Umbilical cord (tissue), 2 donors: ENCODE data around the gene FOXS1. TPM values are rescaled to one million over a fixed set of nuclear protein-coding genes. Genes with fewer than 3 reads are reported as not detected.
"Not testable (repeated sequence)": the region's sequence is repeated elsewhere in the genome, so short reads cannot be mapped to it uniquely, and the experiment has no call there.

Experiments
- DNase-seq: peaks from one replicate; pipeline ENCODE4 v3.0.0-alpha.2; 2015; ENCODE audit warnings: low spot score
- total RNA-seq: library from RNA; depleted of rRNA; stranded (reverse); fragments of >200 nt; gene quantifications from one replicate; pipeline ENCODE4 v1.2.3, GENCODE V29; 2014; ENCODE audit warnings: low replicate concordance; ENCODE audit not compliant: insufficient read depth

Gene FOXS1
- total RNA-seq, 1 donor from 2014 or later: 0.72 TPM

DNA sequence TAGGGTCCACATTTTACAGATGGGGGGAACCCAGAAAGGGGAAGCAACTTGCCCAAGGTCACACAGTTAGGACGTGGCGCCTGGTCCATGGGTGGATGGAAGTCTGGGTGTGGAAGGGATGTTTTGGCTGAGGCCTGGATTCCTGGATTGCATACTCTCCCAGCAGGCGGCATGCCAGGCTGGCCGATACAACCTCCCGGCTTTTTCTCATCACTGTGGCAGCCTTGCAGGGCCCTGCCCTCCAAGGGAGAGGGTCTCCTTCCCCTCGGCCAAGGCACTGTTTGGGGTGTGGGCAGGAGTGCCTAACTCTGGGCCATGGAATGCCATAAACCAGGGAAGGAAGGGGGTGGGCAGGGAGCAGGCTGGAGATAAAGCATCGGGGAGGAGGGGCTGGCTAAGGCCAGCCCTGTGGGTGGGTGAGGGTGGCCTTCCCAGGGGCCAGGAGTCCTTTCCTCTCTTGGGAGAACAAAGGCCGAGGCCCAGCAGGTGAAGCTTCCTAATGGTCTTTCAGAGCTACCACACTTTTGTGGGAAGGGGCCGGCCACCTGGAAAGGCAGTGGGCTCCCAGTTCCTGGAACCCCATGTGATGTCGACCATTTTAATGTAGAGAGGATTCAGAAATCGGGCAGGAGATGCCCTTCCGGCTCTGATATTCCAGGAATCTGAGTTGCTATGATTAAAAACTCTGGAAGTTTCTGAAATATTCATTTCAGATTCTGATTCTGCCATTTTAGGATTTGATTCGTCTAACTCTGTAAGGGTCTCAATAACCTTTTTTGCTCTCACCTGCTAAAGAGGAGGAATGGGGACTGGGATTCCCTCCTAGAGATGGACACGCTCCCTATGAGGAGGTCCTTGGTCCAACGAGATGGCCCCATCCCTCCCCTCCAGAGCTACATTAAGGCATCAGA, 4.2 kb downstream of the FOXS1 start:
- DNase-seq: no peak

DNA sequence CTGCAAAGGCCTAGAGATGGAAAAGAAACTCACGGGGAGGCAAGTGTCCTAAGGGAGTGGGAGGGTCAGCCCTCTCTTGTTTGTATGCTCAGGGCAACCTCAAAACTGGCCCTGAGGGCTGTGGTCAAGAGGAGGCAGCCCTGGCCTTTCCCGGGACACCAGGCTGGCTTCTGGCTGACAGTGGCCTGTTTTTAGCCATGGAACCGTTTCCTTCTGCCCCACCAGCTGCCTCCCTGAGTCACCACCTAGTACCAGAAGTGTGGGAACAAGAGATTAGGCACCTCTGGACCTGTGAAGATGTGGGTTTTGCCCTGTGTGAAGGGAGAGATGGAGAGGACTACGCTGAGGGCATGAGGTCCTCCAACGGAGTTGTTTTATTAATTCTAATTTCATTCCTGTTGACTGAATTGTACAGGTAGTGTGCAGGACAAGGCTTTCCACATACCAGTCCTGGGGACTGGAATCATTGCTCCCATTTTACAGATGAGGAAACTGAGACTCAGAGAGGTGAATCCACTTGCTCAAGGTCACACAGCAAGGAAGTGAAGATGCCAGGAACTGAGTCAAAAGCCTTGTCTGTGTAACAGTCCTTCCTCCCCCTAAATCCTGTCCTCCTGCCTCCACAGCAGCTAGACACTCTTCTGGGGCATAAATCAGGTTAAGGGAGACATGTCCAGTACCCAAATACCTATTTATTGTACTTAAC, 5.5 kb downstream of the FOXS1 start:
- DNase-seq: no peak

DNA sequence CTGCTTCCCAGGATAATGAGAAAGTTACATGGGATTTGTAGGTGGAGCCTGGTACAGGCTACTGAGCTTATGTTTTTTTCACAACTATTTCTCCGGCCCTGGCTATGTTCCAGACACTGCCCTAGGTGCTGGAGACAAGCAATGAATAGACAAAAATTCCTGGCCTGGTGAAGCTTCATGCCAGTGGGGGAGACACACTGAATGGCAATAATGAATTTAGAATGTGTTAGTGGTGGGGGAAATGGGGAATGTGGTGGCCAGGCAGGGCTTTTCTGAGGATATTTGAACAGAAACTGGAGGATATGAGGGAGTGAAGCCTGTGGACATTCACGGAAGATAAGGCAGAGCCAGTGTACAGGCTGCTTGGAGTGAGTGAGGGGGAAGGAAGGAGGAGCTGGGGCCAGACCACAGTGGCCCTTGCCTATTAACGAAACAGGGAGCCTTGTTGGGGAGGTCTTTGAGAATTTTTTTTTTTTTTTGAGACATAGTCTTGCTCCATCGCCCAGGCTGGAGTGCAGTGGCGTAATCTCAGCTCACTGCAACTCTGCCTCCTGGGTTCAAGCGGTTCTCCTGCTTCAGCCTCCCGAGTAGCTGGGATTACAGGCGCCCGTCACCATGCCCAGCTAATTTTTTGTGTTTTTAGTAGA, 6.6 kb downstream of the FOXS1 start:
- no peak for DNase-seq

DNA sequence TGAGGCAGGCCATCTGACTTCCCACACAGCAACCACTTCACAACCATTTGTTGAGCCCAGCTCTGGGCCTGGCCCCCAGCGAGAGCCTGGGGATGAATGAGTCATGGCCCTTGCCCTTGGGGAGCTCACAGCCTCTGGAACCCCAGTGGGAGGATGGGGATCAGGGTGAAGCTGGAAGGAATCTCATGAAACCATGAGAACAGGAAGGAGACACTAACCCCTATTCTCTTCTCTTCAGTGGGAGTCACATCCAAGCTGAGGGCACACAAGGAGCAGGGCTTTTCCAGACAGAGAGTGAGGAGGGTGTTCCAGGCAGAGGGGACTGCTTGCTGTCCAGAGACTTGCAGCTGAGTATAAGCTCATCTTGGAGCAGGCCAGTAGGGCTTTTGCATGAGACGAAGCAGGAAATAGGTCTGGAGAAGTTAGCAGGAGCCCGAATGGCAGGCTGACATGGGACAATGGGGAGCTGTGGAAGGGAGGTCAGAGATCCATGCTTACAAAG, 7.5 kb downstream of the FOXS1 start:
- DNase-seq: peak; percentile 58

DNA sequence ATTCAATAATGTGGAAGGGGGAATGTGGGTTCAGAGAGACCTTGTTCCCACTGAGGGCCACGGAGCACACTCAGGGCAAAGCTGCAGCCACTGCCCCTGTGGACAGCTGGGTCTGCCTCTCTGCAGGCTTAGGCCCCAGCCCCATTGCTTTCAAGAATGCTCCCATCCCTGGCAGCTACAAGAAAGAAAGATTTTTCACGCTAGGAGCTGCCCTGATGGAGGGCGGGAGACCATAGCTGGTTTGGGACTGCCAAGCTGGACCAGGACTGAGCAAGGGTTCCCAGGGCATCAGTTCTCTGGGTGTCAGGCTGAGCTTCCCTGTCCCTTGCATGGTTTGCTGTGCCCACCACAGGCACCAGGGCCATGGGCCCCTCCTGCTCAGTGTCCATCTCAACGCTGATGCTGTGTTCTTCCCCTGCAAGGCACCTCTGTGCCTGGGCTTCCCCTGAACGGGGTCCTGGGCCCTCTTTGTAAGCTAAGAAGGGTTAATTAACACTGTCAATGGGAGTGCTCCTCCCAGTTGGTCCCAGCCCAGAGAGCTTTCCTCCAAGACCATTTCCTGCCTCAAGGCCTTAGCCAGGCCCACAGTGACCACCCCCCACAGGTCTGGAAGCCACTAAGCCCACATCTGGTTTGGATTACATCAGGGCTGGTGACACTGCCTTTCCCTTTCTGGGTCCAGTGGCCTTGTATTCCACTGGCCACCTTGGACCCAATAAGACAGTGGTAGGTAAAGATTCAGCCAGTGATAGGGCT, 8.4 kb downstream of the FOXS1 start:
- no peak for DNase-seq

DNA sequence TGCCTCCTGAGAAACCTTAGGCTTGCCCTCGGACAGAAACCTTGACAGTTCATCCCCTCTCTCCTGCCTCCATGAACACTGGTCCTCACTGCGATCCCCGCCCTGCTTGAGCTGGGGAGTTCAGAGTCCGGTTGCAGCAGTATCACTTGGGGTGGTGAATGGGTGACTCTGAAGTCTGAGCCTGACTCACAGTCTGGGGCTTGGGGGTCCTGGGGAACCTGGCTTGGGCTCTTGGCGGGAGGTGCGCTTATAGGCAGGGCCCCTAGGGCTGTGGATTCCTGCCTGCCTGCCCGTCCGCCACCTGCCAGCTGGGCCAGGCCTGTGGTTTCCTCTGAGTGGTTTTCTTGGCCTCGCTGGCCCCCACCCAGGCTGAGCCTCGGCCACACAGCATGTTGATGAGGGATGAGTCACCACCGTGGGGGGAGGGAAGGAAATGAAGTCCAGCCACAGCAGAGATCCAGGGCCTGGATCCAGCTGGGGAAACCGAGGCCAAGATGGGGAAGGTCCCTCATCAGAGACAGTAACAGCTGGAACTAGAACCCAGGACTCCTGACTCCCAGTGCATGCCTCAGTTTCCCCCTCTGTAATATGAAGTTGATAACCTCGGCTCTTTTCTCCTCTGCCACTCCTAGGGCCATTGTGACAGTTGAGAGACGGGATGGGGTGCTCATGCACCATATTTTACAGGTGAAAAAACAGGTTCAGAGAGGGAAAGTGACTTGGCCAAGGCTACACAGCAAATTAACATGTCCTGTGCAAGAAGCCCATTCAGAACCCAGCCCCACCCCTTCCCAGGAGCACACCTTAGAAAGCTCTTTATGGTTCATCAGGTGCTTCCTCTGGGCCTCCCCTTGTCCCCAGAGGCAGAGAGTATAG, 9.2 kb downstream of the FOXS1 start:
- DNase-seq: peak; percentile 78

DNA sequence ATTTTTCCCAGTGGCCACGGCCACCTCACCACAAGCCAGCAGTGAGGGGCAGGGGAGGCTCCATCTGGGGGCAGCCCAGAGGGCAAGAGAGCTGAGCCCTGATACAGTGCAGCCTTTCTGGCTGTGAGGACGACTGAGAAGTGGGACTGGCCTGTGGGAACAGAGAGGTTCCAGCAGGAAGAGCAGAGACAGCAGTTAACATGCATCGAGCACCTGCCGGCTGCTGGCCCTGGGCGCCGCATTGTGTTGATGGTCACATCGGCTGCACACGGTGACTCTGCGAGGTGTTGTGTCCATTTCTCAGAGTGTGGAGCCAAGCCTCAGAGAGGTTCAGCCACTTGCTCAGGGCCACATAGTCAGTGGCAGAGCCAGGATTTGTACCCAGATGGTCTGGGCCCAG, 9.8 kb downstream of the FOXS1 start:
- no peak for DNase-seq

DNA sequence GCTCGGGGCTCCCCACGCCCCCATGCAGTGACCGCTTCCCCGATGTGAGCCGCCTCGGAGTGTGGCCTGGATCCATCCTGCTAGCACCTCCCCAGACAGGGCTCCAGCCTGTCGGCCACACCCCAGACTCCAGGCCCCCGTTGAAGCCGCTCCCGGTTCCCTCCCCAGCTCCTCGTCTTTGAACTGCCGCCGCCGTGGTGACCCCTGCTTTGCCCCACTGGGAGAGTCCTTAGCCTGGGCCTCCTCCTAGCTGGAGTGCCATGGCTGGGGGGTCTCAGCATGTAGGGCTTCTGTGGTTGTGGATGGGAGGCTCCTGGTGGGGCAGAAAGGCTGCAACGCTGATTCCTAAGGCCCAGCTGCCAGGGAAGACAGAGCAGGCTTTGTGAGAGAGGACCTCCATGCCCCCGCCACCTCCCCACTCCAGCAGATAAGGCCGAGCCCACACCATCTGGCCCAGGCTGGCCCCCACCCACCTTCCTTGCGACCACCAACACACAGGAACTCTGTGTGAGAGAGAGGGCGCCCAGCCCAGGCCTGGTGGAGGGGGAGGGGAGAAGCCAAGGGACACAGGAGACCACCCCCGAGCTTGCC, 11.4 kb downstream of the FOXS1 start:
- DNase-seq: peak; percentile 63

DNA sequence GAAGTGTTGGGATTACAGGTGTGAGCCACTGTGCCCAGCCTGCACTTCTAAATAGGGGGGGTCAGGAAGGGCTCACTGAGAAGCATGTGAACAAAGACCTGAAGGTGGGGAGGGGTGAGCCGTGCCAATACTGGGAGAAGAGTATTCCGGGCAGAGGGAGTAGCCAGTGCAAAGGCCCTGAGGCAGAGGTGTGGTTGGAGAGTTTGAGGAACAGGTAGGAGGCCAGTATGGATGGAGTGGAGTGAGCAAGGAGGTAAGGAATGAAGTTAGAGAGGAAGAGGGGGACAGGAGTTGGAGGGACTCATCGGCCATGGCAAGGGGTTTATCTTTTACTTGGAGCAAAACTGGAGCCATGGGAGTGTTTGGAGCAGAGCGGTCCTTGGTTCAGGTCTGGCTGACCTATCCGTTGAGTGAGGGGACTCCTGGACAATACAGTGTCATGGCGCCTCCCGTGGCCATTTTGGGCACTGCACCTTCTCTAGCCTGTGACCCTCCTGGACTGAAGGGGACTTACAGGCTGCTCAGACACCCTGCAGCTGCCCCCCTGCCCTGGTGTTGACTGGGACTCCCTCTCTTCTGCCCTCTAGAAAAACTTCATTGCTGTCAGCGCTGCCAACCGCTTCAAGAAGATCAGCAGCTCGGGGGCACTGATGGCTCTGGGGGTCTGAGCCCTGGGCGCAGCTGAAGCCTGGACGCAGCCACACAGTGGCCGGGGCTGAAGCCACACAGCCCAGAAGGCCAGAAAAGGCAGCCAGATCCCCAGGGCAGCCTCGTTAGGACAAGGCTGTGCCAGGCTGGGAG, 12.1 kb downstream of the FOXS1 start:
- peak; percentile 59 for DNase-seq

DNA sequence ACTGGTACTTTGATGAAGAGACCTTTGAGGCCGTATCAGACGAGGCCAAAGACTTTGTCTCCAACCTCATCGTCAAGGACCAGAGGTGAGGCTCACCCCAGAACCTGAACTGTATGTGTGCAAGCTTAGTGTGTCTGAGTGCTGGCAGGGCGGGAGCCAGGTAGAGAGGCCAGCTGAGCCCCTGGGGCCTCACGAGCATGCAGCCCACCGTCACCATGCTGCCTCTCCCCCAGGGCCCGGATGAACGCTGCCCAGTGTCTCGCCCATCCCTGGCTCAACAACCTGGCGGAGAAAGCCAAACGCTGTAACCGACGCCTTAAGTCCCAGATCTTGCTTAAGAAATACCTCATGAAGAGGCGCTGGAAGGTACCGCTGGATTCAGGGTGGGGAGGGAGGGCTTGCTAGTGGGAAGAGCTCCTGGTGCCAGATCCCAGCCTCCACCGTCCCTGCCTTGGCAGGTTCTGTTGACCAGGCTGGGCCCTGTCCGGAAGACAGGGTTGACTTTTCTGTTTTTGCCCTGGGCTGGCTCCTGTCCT, 13.6 kb downstream of the FOXS1 start:
- no peak for DNase-seq

DNA sequence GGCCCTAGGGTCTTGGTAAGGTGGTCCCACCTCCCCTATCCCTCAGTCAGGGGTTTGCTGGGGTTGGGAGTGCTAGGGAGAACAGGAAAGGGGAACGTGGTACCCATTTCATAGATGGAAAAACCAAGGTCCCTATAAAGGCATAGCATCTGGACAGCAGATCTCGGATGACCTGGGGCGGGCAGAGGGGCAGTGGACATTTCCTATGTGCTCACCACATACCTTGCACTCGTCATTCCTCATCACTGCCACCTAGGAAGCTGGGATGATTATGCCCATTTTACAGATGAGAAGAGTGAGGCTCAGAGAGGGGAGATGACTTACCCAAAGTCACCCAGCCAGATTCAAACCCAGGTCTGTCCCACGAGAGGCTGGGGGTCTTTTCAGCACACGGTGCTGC, 14.2 kb downstream of the FOXS1 start:
- no peak for DNase-seq

DNA sequence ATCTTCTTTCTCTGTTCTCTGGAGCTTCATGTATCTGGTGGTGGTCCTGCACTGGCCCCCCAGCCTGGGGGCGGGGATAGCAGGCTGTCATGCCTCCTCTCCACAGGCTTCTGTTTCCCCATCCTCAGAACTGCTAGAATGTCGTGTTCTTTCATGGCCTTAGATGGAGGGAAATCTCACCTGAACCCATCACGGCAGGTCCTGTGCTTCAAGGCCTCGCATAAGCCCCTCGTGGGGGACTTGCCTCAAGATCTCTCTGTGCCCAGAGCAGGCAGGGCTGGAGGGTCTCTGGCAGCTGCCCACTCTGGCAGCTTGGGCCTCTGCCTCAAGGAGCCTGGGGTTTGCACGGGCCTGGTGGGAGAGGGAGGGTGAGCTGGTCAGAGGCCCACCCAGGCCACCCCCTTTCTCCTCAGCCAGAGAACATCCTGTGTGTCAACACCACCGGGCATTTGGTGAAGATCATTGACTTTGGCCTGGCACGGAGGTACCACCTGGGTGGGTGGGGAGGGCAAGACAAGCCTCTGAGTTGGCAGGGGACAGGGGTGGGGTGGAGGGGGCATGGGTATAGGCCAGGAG, 14.9 kb downstream of the FOXS1 start:
- no peak for DNase-seq

DNA sequence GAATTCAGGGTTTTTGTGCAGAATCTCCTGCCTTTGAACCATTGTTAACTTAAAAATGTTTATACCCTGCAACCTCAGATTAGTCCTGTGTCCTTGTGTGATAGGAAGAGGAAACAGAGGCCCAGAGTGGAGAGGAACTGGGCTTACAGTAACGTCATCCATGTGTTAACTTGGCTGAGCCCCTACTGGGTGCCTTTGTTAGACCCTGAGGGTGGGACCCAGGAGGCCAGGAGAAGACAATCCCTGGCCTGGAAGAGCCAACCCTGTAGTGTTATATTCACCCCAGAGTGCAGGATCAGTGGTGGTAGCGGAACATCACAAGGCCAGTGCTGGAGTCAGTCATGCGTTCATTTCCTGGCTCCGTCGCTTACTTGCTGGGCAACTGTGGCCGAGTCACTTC, 15.7 kb downstream of the FOXS1 start:
- DNase-seq: no peak

DNA sequence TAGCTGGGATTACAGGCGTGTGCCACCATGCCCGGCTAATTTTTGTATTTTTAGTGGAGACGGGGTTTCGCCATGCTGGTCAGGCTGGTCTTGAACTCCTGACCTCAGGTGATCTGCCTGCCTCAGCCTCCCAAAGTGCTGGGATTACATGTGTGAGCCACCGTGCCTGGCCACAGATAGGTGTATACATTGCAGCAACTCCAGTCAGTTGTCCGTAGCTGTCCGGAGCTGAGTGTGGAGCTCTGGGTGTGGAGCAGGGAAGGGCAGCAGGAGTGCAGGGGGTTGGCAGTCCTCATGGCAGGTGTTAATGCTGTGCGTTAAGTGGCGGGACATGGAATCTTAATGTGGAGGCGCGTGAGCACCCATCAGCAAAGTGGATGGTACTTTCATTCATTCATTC, 17.4 kb downstream of the FOXS1 start:
- DNase-seq: not testable (repeated sequence)

DNA sequence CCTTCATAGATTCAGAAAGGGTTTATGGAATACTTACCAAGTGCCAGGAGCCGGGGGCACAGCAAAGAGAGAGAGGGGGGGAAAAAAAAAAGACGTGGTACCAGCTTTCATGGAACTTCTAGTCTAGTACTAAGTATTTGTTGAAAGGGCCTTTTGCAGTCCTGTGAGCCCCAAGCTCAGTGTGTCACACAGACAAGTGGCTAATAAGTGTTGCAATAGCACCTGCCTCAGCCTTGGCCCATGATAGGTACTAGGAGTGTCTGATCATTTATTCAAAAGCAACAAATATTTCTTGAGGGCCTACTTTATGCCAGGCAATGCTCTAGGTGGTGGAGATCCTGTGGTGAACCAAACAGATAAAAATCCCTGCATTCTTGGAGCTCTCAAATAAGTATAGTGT, 18.3 kb downstream of the FOXS1 start:
- no peak for DNase-seq

DNA sequence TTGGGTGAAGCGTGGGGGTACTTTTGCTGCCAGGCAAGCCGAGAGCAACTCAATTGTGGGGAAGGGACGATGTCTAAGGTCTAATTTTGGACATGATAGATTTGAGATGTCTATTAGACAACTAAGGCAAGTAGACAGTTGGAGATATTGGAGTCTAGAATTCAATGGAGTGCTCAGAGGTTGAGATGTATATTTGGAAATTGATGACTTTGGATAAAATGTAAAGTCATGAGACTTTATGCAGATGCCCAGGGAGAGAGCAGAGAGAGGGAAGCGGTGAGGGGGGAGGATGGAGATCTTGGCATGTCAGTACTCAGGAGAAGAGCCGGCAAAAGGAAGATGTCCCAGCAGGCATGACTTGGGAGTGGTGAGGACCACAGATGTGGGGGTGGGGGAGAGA, 19.3 kb downstream of the FOXS1 start:
- no peak for DNase-seq

DNA sequence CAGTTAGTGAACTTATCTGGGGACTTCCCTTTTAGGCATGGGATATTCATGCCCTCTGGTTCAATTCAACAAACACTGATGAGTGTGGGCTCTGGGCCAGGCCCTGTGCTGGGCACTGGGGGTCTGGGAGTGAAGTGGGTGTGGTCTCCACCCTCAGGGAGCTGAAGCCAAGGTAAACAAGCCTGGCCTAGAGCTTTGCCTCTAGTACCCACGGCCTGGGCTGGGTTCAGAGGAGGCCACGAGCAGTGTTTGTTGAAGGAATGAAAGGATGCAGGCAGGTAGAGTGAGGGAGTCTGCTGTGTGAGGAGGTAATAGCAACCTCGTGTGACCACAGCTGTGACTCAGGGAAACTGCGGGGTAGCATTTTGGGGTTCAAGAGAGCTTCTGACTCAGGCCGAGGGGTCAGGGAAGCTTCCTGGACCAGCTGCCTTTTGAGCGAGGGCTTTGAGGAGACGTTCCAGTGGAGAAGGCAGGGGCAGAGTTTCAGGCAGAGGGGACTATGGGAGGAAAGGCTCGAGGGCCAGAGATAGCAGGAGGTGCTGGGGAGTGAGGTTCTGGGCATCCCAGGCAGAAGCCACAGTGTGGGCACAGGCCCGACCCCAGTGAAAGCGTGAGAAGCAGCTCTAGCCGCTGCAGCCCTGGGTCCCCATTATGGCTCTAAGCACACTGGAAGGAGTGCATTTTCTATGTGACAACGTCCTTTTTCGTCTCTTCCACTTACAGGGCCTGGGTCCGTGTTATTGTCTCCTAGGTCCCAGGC, 20.7 kb downstream of the FOXS1 start:
- DNase-seq: no peak

DNA sequence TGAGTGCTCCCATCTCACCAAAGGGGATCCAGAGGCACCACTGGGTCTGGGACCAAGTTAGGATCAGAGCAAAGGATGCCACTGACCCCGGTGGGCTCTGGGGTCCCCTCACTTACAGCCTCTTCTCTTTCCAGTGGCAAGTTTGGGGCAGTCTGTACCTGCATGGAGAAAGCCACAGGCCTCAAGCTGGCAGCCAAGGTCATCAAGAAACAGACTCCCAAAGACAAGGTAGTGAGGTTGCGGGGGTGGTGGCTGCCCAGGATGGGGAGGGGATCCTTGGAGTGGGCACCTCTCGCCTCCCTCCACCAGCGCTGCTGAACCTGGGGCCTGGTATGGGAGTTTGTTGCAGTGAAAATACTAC, 21.3 kb downstream of the FOXS1 start:
- DNase-seq: no peak
